ENCODE data around the gene STAT3.

The STAT3 gene

DNA sequence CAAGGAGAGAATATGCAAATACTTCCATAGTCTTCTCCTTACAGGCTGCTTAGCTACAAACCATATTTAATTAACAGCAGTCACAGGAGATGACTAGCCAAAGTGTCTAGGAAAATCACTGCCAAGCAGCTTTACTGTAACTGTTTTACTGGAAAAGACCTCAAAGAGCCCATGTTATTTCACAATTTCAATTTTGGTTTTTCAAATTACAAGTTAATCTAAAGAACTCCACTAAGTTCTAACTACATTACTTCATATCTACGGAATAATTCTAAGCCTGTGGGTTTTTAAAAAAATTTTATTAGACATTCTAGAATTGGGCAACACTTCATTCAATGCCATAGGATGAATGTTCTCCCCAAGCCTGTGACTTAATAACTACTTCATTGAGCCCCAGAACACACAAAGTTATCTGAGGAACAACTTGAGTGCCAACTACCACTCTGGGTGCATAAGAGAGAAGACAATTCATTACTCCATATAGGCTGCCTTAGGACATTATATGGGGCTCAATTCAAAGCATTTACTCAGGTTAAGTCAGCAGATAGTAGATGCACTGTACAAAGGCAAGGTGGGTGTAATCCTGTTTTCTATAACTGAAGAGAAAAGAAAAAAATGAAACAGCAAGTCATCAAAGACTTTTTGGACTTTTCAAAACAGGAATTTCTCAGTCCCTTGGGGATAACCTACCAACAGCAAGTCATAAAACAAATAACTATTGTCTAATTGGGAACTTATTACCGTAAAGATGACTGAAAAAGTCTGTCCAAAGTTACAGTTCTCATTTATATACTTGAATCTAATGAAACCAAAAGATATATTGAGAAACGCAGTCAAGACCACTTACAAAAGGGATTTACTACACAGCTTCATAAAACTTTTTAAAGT is 33.0 kb downstream of the STAT3 start:
- DNase-seq (ENCODE audit: low read depth), result no peak
- H3K4me3 ChIP-seq (ENCODE audit: low read depth, low read length), result no peak overlapping the region
- TF ChIP-seq CTCF (conservative IDR thresholded peaks at IDR 0.05; ENCODE audit: low read depth, low read length), result no peak

DNA sequence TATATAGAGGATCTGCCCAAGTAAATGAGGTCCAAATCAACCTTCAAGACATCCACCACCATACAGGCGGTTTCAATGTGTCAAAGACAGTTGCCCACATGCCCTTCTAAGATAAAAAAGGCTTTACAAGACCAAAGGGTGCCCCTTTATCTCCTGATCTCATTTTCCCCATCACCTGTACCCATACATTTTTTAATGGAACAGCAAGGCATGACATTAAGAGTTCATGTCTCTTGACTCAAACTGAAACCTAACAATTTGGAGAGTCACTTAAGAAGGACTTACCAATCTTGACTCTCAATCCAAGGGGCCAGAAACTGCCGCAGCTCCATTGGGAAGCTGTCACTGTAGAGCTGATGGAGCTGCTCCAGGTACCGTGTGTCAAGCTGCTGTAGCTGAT is 40.1 kb downstream of the STAT3 start:
- DNase-seq (ENCODE audit: low read depth), result no peak
- no peak overlapping the region for H3K4me3 ChIP-seq (ENCODE audit: low read depth, low read length)
- TF ChIP-seq CTCF (conservative IDR thresholded peaks at IDR 0.05; ENCODE audit: low read depth, low read length), result no peak

- DNase-seq (ENCODE audit: low read depth), result no peak
- no peak overlapping the region for H3K4me3 ChIP-seq (ENCODE audit: low read depth, low read length)
- TF ChIP-seq CTCF (conservative IDR thresholded peaks at IDR 0.05; ENCODE audit: low read depth, low read length), result no peak
Observed at GRCh38 chr17:42347606-42348005, 40.6 kb downstream of the STAT3 start.

DNA sequence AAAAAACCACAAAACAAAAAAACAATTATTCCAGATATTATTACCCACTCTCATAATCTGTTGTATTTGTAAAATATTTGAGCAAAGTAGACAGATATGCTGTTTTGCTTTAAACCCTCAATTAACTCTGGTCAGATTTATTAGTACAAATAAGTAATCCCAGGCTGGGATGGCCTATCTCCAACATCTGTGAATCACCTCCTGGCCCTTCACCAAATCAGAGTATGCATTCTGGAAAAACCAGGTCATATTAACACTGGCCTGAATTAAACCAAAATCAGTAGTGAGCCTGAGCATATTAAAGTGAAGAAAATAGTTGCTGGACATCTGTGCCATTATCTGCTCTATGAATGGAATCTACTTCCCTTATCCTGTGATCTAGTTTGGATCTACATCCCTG is 41.0 kb downstream of the STAT3 start:
- no peak for TF ChIP-seq CTCF (conservative IDR thresholded peaks at IDR 0.05; ENCODE audit: low read depth, low read length)
- H3K4me3 ChIP-seq (ENCODE audit: low read depth, low read length), result no peak overlapping the region
- peak; percentile 80 for DNase-seq (ENCODE audit: low read depth)

- no peak for DNase-seq (ENCODE audit: low read depth)
- no peak for TF ChIP-seq CTCF (conservative IDR thresholded peaks at IDR 0.05; ENCODE audit: low read depth, low read length)
- no peak overlapping the region for H3K4me3 ChIP-seq (ENCODE audit: low read depth, low read length)
Observed at GRCh38 chr17:42346481-42346880, 41.8 kb downstream of the STAT3 start.

- no peak for TF ChIP-seq CTCF (conservative IDR thresholded peaks at IDR 0.05; ENCODE audit: low read depth, low read length)
- DNase-seq (ENCODE audit: low read depth), result no peak
- H3K4me3 ChIP-seq (ENCODE audit: low read depth, low read length), result no peak overlapping the region
Observed at GRCh38 chr17:42345396-42346073, 42.7 kb downstream of the STAT3 start.

Data from choroid plexus epithelial cell (primary cell).